Panc1 (cell line): ENCODE measurements around the gene PRKAB2.

Experiments used
- POLR2AphosphoS5 ChIP-seq: IDR thresholded peaks from 2 replicates; pipeline ENCODE4 v1.6.1; 2012; ENCODE audit warnings: mild to moderate bottlenecking, low read depth, low read length, moderate library complexity
- TCF7L2 ChIP-seq: IDR thresholded peaks from 2 replicates; pipeline ENCODE4 v1.6.1; 2011; ENCODE audit warnings: mild to moderate bottlenecking, low read depth, low read length, inconsistent platforms
- TF ChIP-seq, protein P1 (sequence below): fragments of 450-650 bp; IDR thresholded peaks from 2 replicates; pipeline ENCODE4 v1.5.1; 2017; ENCODE audit warnings: mild to moderate bottlenecking

GRCh38 chr1:147124266-147124665, 48.0 kb downstream of the PRKAB2 start:
- TF ChIP-seq, protein P1, sequence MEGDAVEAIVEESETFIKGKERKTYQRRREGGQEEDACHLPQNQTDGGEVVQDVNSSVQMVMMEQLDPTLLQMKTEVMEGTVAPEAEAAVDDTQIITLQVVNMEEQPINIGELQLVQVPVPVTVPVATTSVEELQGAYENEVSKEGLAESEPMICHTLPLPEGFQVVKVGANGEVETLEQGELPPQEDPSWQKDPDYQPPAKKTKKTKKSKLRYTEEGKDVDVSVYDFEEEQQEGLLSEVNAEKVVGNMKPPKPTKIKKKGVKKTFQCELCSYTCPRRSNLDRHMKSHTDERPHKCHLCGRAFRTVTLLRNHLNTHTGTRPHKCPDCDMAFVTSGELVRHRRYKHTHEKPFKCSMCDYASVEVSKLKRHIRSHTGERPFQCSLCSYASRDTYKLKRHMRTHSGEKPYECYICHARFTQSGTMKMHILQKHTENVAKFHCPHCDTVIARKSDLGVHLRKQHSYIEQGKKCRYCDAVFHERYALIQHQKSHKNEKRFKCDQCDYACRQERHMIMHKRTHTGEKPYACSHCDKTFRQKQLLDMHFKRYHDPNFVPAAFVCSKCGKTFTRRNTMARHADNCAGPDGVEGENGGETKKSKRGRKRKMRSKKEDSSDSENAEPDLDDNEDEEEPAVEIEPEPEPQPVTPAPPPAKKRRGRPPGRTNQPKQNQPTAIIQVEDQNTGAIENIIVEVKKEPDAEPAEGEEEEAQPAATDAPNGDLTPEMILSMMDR = no peak
- TF ChIP-seq POLR2AphosphoS5 (no peak), TCF7L2 (no peak)
